ENCODE results near the gene SLC26A4. TPM values are rescaled to one million over a fixed set of nuclear protein-coding genes. Genes with fewer than 3 reads are reported as not detected.

SLC26A4 gene
- total and polyA plus RNA-seq, 9 of the 15 experiments (the other 6 are each of a cell fraction or from before 2014, with no cell fraction given) = 0.09 to 1.2 (median 0.33) TPM

- TF ChIP-seq MNT (conservative IDR thresholded peaks at IDR 0.05) (peak; percentile 97), PCBP2 (IDR thresholded peaks at IDR 0.05; ENCODE audit: low read depth, low read length, poor library complexity, severe bottlenecking) (no peak), DNMT1 (IDR thresholded peaks at IDR 0.05) (no peak), MITF (IDR thresholded peaks at IDR 0.05) (peak; percentile 63; the same call in 1 of the 2 replicates), ESRRA (IDR thresholded peaks at IDR 0.05; ENCODE audit: borderline replicate concordance, low read depth) (peak; percentile 77), ZHX1 (conservative IDR thresholded peaks at IDR 0.05; ENCODE audit: low read length) (peak; percentile 70; the same call in 1 of the 2 replicates), PML (IDR thresholded peaks at IDR 0.05; ENCODE audit: low read length) (peak; percentile 78), ZNF609 (CRISPR knock-in tag; IDR thresholded peaks at IDR 0.05; ENCODE audit: borderline replicate concordance) (peak; percentile 93; the same call in 1 of the 2 replicates), PYGO2 (tag; IDR thresholded peaks at IDR 0.05) (no peak), CHD4 (IDR thresholded peaks at IDR 0.05; ENCODE audit: insufficient read depth, insufficient replicate concordance, low read depth, low read length, poor library complexity, severe bottlenecking) (no peak), ZNF280A (IDR thresholded peaks at IDR 0.05; ENCODE audit: low read depth, partially characterized antibody) (no peak), MYNN (IDR thresholded peaks at IDR 0.05) (0 out of 2 replicates have a peak, but pooled peaks have one; percentile 36), MYNN (CRISPR knock-in tag; IDR thresholded peaks at IDR 0.05) (no peak)
Observed at GRCh38 chr7:107743567-107744344, 83.1 kb downstream of the SLC26A4 start, which contains the start of gene CBLL1 (continued).
